HEK293T (cell line): Measurements from ENCODE around the gene RGL2.
A peak's percentile ranks its signal among the peaks of the same experiment; 100 is the strongest.

ENCODE experiments used
- CTCF ChIA-PET: fragments of 350-600 bp; formaldehyde crosslinking; extraction: SDS; loops from one replicate; lab custom pipeline; 2021; ENCODE audit warnings: antibody characterized with exemption, inconsistent platforms; lab: Yijun Ruan, JAX
- POLR2A ChIA-PET: fragments of 350-600 bp; formaldehyde crosslinking; extraction: SDS; loops from one replicate; lab custom pipeline; 2020; ENCODE audit warnings: antibody characterized with exemption, inconsistent platforms; lab: Yijun Ruan, JAX
- DNase-seq: peaks from one replicate; pipeline ENCODE4 v3.0.0; 2012; ENCODE audit warnings: mixed read lengths; ENCODE audit errors: extremely low spot score
- ARNT ChIP-seq: fragments of 450-650 bp; IDR thresholded peaks from 2 replicates; pipeline ENCODE4 v1.6.1; 2017; ENCODE audit warnings: mild to moderate bottlenecking
- BHLHE40 ChIP-seq: fragments of 450-650 bp; IDR thresholded peaks from 2 replicates; pipeline ENCODE4 v1.6.1; 2016; ENCODE audit warnings: mild to moderate bottlenecking, moderate library complexity, borderline replicate concordance
- CTBP1 ChIP-seq: fragments of 450-650 bp; IDR thresholded peaks from 2 replicates; pipeline ENCODE4 v1.6.1; 2016; ENCODE audit warnings: borderline replicate concordance
- ELF4 ChIP-seq: fragments of 450-650 bp; IDR thresholded peaks from 2 replicates; pipeline ENCODE4 v1.6.1; 2017; ENCODE audit warnings: antibody characterized with exemption
- FOXA1 ChIP-seq: fragments of 450-650 bp; IDR thresholded peaks from 2 replicates; pipeline ENCODE4 v1.6.1; 2016; ENCODE audit warnings: mild to moderate bottlenecking
- FOXK2 ChIP-seq: fragments of 450-650 bp; IDR thresholded peaks from 2 replicates; pipeline ENCODE4 v1.6.1; 2016; ENCODE audit warnings: mild to moderate bottlenecking
- FOXM1 ChIP-seq: fragments of 450-650 bp; IDR thresholded peaks from 2 replicates; pipeline ENCODE4 v1.6.1; 2017; ENCODE audit warnings: mild to moderate bottlenecking, borderline replicate concordance
- HDGF ChIP-seq: fragments of 450-650 bp; IDR thresholded peaks from 2 replicates; pipeline ENCODE4 v1.6.1; 2017; ENCODE audit warnings: antibody characterized with exemption, borderline replicate concordance
- L3MBTL2 ChIP-seq: fragments of 450-650 bp; conservative IDR thresholded peaks from 2 replicates; pipeline ENCODE4 v1.6.1; 2016; ENCODE audit warnings: mild to moderate bottlenecking
- LEF1 ChIP-seq: fragments of 450-650 bp; IDR thresholded peaks from 2 replicates; pipeline ENCODE4 v1.6.1; 2017; ENCODE audit warnings: mild to moderate bottlenecking, borderline replicate concordance
- NFRKB ChIP-seq: fragments of 450-650 bp; IDR thresholded peaks from 2 replicates; pipeline ENCODE4 v1.6.1; 2016; ENCODE audit warnings: mild to moderate bottlenecking, moderate library complexity
- SP1 ChIP-seq: fragments of 450-650 bp; IDR thresholded peaks from 2 replicates; pipeline ENCODE4 v1.6.1; 2017
- SUZ12 ChIP-seq: fragments of 450-650 bp; IDR thresholded peaks from 2 replicates; pipeline ENCODE4 v1.6.1; 2016; ENCODE audit warnings: mild to moderate bottlenecking
- TARDBP ChIP-seq: fragments of 450-650 bp; IDR thresholded peaks from 2 replicates; pipeline ENCODE4 v1.6.1; 2016
- TF ChIP-seq, protein P1 (sequence below): fragments of 450-650 bp; IDR thresholded peaks from 2 replicates; pipeline ENCODE4 v1.6.1; 2016

The RGL2 gene

DNA sequence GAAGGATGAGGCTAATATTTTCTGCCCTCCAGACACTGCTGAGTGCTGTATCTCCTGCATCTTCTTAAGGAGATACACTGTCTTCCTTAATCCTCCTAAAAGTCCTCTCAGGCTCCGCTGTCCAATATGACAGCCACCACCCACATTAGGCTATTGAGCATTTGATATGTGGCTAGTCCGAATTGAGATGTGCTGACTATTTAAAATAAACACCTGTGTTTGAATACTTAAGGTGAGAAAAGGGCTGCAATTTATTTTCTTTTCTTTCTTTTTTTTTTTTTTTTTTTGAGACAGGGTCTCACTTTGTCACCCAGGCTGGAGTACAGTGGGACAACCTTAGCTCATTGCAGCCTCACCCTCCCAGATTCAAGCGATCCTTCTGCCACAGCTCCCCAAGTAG, 3.1 kb upstream of the RGL2 start:
- DNase-seq, result no peak
- CTCF ChIA-PET, result interaction anchor here (0.6 to 0.8 kb wide), 2 partner anchors 11 to 124 kb away, joined by 3 to 4 read pairs; no protein-coding TSS in a partner anchor
- TF ChIP-seq NFRKB, result no peak
- POLR2A ChIA-PET, result interaction anchor here (0.8 to 1.8 kb wide), 5 partner anchors 11 to 30 kb away, joined by 3 to 12 read pairs (median 4); partner anchors contain the start of genes B3GALT4, PFDN6, RPS18 and TAPBP

DNA sequence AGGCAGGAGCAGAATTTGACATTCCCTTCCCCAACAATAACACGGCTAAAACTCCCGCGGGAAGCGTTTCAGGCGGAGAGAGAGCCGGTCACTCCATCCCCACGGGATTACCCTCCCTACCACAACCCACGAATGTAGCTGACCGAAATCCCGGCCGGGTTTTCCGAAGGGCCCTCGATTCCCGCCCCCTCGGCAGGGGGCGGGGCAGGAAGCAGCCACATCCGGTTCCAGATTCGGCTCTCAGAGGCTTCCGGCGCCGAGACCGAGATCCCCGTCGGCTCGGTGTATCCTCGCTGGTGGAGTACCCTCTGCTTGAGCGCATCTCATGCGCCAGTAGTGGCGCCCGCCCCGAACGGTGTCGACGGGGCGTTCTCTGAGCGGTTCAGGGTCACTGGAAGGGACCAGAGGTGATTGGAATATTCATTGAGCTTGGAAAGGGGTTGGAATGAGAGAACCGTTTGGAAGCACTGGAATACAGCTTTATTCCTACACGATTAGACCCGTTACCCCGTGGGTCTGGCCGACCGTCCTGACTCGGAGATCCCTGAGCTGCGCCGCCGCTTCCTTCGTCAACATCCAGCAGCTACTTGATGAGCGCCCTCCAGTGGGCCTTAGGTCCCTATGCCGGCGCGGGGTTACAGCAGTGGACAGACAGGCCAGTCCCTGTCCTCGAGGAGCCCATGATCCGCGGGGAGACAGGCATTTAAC, 649 bp upstream of the RGL2 start:
- CTCF ChIA-PET, result interaction anchor here (0.5 to 1.2 kb wide), 16 partner anchors 9 to 179 kb away, joined by 3 to 16 read pairs (median 4); partner anchors contain the start of genes B3GALT4, PFDN6, RPS18 and VPS52
- TF ChIP-seq FOXK2, result no peak
- TF ChIP-seq FOXM1, result 0 out of 2 replicates have a peak, but pooled peaks have one; percentile 43
- TF ChIP-seq L3MBTL2, result peak; percentile 11
- TF ChIP-seq, protein P1, sequence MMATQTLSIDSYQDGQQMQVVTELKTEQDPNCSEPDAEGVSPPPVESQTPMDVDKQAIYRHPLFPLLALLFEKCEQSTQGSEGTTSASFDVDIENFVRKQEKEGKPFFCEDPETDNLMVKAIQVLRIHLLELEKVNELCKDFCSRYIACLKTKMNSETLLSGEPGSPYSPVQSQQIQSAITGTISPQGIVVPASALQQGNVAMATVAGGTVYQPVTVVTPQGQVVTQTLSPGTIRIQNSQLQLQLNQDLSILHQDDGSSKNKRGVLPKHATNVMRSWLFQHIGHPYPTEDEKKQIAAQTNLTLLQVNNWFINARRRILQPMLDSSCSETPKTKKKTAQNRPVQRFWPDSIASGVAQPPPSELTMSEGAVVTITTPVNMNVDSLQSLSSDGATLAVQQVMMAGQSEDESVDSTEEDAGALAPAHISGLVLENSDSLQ, result 0 out of 2 replicates have a peak, but pooled peaks have one; percentile 47
- no peak for TF ChIP-seq SUZ12
- no peak for TF ChIP-seq ARNT
- no peak for TF ChIP-seq HDGF
- peak; percentile 93 for TF ChIP-seq TARDBP
- POLR2A ChIA-PET, result interaction anchor here (1.0 to 4.1 kb wide), 19 partner anchors 9 to 328 kb away, joined by 3 to 46 read pairs (median 7); partner anchors contain the start of genes B3GALT4, CUTA, PFDN6 and RING1
- peak; percentile 86 for DNase-seq

DNA sequence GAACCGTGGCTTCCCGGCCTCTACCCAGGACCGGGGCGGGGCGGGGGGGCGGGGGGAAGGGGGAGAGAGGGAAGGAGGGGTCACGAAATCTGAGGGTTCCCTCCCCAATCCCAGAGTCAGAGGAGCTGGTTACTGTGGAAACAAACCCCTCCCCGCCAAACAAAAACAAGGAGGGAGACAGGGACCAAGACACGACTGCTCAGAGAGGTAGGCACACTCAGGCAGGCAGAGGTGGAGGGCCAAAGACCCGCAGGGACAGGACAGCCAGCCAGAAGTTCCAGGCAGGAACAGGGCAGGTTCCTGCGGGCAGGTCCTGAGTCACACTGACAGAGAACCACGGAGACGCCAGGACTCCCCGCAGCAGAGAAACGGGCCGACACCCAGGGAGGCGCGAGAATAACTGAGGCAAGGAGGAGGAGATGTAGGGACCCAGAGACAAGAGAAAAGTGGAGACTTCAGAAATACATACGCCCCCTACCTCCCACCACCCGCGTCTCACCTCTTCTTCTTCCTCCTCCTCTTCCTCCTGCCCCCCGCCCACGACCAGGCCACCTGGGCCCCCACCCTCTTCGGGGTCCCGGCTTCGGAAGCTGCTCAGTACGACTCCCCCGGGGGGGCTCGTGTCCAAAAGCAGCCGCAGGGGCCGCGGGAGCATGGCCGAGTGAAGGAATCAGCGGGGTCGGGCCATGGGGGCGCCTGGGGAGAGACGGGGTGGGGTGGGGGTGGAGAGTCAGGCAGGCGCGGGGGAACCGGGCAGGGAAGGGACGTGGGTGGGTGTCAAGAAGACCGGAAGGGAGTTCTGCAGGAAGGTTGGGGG, 578 bp downstream of the RGL2 start:
- no peak for TF ChIP-seq ARNT
- no peak for TF ChIP-seq TARDBP
- TF ChIP-seq FOXK2, result no peak
- no peak for TF ChIP-seq CTBP1
- no peak for TF ChIP-seq HDGF
- TF ChIP-seq, protein P1, result no peak
- TF ChIP-seq FOXM1, result no peak
- ChIA-PET POLR2A (interaction anchor here (1.6 to 4.1 kb wide), 5 partner anchors 9 to 100 kb away, joined by 4 to 44 read pairs (median 36); partner anchors contain the start of genes B3GALT4, PFDN6, RPS18 and VPS52), CTCF (interaction anchor here (0.9 to 1.2 kb wide), 2 partner anchors 10 to 178 kb away, joined by 3 read pairs; no protein-coding TSS in a partner anchor)
- no peak for DNase-seq

DNA sequence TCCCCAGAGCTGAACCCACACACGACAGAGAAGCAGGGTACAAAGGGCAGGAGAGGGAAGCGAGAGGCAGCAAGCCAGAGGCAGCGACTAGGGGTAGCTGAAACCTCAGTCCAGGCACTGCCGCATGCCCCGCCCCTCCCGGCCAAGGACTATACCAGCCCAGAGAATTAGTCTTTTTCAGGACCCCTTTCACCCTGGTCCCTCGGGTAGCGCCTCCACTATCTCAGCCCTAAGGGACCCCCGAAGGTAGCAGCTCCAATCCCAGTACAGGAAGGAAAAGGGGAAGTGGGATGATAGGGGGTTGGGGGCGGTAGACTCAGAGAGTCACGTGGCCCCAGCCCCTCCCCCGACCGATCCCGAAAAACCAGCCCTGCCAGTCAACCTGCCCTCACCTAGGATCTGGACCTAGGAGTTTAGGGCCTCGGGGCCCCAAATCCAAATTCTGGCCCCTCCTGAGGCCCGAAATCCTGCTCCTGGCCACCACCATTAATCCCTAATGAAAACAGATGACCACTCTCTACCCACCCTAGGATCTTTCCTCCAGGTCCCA, 1.3 kb downstream of the RGL2 start:
- no peak for TF ChIP-seq FOXM1
- TF ChIP-seq NFRKB, result no peak
- no peak for TF ChIP-seq SP1
- TF ChIP-seq, protein P1, result peak; percentile 50
- CTCF ChIA-PET, result interaction anchor here (0.9 kb wide), 1 partner anchor 9 kb away, joined by 3 read pairs; no protein-coding TSS in a partner anchor
- POLR2A ChIA-PET, result interaction anchor here (0.6 to 4.1 kb wide), 5 partner anchors 8 to 26 kb away, joined by 3 to 44 read pairs (median 6); partner anchors contain the start of genes B3GALT4, PFDN6, RPS18 and VPS52
- DNase-seq, result no peak

DNA sequence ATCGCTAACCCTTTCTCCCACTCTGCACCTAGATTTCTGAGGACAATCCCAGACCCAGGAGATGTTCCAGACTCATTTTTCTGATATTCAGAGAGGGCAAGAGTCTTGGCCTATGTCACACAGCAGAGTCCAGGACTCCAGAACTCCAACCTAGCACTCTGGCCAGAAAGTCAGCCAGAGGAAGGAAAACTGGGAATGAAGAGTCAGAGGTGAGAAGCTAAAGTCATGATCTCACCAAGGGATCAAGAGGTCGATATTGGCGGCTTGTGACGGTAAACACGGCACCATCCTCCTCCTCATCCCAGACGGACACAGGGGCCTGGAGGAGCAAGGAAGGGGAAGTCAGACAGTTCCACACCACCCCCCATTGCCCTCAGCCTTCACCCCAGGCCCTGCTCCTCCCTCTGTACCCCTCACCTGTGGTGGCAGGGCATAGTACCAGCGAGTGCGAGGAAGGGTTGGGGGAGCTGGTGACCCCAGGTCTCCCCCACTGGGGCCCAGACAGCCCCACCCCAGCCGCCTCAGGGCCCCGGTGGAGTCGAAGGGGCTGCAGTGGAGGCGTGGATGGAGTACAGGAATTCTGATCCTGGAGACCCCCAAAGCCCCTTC, 1.8 kb downstream of the RGL2 start:
- POLR2A ChIA-PET, result interaction anchor here (0.6 to 4.1 kb wide), 5 partner anchors 8 to 25 kb away, joined by 3 to 44 read pairs (median 6); partner anchors contain the start of genes B3GALT4, PFDN6, RPS18 and VPS52
- no peak for DNase-seq
- TF ChIP-seq FOXM1 (no peak), L3MBTL2 (no peak), TARDBP (no peak), ARNT (no peak), LEF1 (no peak), FOXA1 (no peak), FOXK2 (no peak), SP1 (no peak), SUZ12 (no peak), CTBP1 (no peak), NFRKB (no peak), ELF4 (no peak), BHLHE40 (no peak)
- CTCF ChIA-PET, result no interaction called here
